ENCODE results near the gene HAO1. TPM values are rescaled to one million over a fixed set of nuclear protein-coding genes. Genes with fewer than 3 reads are reported as not detected.

The HAO1 gene
- total and polyA plus RNA-seq, 2 of the 13 experiments (the other 11 are each of a cell fraction or from before 2014, with no cell fraction given), result 0.03 TPM; not detected in 1

DNA sequence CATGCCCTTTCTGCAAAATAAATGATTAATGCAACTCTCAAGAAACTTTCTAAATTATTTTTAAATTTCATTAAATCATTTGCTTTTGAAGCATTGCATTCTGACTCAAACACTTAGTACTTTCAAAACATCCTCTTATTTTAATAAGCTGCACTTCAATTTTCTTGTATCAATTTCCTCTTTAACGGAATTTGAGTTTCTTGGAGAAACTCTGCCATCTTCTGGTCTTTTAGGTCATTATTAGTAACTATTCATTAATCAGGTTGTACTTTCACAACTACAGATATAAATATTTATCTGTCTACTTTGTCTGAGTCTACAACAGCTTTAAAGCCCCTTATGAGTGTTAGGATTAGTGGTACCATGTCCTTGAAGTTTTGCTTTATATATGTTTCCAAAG, 49.1 kb upstream of the HAO1 start:
- no peaks in the 10 kb centered on the region for H3K27me3 ChIP-seq (ENCODE audit: control insufficient read depth in 1 of 2, insufficient read depth in 2 of 2, low read length in 2 of 2)
- H3K4me3 ChIP-seq (replicated peaks in 1 of 3; ENCODE audit: insufficient read depth in 1 of 3, low read depth in 2 of 3, low read length in 3 of 3), result no peak overlapping the region
- no peak for FAIRE-seq
- in situ Hi-C loops (cut with HindIII; ENCODE audit: extremely low pct_ligation_motif_present, low pct_unique_long_range_greater_than_20kb) (no loop called here), intact Hi-C loops (cut with micrococcal nuclease; ENCODE audit: unreplicated experiment) (loop anchor here (2.0 kb wide), 1 partner anchor 53 kb away; no protein-coding TSS in a partner anchor)
- ChIA-PET POLR2A (interaction anchor here (2.2 kb wide), 1 partner anchor 30 kb away, joined by 5 read pairs; the partner anchor contains the start of gene TMX4), CTCF (ENCODE audit: low intra/inter-chr PET ratio, low total read pairs) (interaction anchor here (1.7 kb wide), 1 partner anchor 53 kb away, joined by 6 read pairs; no protein-coding TSS in a partner anchor)
- no peaks in the 10 kb centered on the region; a peak in 1 of 5 replicates for H3K36me3 ChIP-seq (replicated peaks in 1 of 2; ENCODE audit: control insufficient read depth in 1 of 2, insufficient read depth in 2 of 2, low read length in 2 of 2)
- no peaks in the 10 kb centered on the region for H4K20me1 ChIP-seq (ENCODE audit: insufficient read depth, low read length)
- no peak overlapping the region for H3K4me2 ChIP-seq (ENCODE audit: low read depth, low read length)
- H3K9ac ChIP-seq (ENCODE audit: insufficient read depth, low read depth, low read length), result no peak overlapping the region
- 93% methylated on average over 1 of the region's 1 CpG for WGBS (ENCODE audit: low lambda C conversion rate)
- H3K79me2 ChIP-seq (ENCODE audit: insufficient read depth, low read length), result no peaks in the 10 kb centered on the region
- BruUV-seq (replicated peaks), result no TSS peak
- no peak for DNase-seq (ENCODE audit: low spot score)
- H3K4me1 ChIP-seq (ENCODE audit: insufficient read depth, low read length), result 0 out of 2 replicates have a peak, but pooled peaks cover 1% of the 10 kb centered on the region
- ATAC-seq, result no peak
- H3K27ac ChIP-seq (ENCODE audit: extremely low read length, insufficient read depth, low read length), result no peak overlapping the region
- H3K9me3 ChIP-seq (ENCODE audit: low read length), result no peaks in the 10 kb centered on the region
- TF ChIP-seq, protein P1, sequence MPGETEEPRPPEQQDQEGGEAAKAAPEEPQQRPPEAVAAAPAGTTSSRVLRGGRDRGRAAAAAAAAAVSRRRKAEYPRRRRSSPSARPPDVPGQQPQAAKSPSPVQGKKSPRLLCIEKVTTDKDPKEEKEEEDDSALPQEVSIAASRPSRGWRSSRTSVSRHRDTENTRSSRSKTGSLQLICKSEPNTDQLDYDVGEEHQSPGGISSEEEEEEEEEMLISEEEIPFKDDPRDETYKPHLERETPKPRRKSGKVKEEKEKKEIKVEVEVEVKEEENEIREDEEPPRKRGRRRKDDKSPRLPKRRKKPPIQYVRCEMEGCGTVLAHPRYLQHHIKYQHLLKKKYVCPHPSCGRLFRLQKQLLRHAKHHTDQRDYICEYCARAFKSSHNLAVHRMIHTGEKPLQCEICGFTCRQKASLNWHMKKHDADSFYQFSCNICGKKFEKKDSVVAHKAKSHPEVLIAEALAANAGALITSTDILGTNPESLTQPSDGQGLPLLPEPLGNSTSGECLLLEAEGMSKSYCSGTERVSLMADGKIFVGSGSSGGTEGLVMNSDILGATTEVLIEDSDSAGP (CRISPR knock-in tag; IDR thresholded peaks at IDR 0.05; ENCODE audit: borderline replicate concordance), result no peak
- TF ChIP-seq, protein P2, sequence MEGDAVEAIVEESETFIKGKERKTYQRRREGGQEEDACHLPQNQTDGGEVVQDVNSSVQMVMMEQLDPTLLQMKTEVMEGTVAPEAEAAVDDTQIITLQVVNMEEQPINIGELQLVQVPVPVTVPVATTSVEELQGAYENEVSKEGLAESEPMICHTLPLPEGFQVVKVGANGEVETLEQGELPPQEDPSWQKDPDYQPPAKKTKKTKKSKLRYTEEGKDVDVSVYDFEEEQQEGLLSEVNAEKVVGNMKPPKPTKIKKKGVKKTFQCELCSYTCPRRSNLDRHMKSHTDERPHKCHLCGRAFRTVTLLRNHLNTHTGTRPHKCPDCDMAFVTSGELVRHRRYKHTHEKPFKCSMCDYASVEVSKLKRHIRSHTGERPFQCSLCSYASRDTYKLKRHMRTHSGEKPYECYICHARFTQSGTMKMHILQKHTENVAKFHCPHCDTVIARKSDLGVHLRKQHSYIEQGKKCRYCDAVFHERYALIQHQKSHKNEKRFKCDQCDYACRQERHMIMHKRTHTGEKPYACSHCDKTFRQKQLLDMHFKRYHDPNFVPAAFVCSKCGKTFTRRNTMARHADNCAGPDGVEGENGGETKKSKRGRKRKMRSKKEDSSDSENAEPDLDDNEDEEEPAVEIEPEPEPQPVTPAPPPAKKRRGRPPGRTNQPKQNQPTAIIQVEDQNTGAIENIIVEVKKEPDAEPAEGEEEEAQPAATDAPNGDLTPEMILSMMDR (CRISPR knock-in tag; IDR thresholded peaks at IDR 0.05), result peak; percentile 18; the same call in 1 of the 2 replicates
- TF ChIP-seq STAG1 (CRISPR knock-in tag; IDR thresholded peaks at IDR 0.05), result peak; percentile 13; the same call in 1 of the 2 replicates
- no peak for TF ChIP-seq TCF7 (IDR thresholded peaks at IDR 0.05; ENCODE audit: low read depth)
- H2AFZ ChIP-seq (ENCODE audit: low read length), result no peak overlapping the region

DNA sequence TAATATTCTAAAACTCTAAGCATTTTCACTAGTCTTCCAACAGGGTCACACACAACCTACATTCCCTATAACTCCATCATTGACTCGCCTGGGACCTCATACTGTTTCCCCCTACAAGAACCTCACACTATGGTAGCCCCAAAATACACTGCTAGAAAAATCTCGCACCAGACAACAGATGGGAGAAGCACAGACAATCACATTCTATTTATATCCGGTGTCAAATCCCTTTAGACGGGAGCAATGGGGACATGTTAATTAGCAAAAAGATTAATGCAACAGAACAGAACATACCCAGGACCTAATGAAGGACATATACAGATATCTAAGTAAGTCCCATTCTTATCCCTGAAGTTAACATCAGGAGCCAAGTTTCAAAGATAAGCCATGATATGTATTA, 45.7 kb upstream of the HAO1 start:
- WGBS (ENCODE audit: low lambda C conversion rate), result 96% methylated on average over 4 of the region's 4 CpGs
- CTCF ChIA-PET (ENCODE audit: low intra/inter-chr PET ratio, low total read pairs), result no interaction called here
- no peak overlapping the region for H3K4me3 ChIP-seq (replicated peaks in 1 of 3; ENCODE audit: insufficient read depth in 1 of 3, low read depth in 2 of 3, low read length in 3 of 3)
- H3K36me3 ChIP-seq (replicated peaks in 1 of 2; ENCODE audit: control insufficient read depth in 1 of 2, insufficient read depth in 2 of 2, low read length in 2 of 2), result no peaks in the 10 kb centered on the region; a peak in 2 of 5 replicates
- H3K79me2 ChIP-seq (ENCODE audit: insufficient read depth, low read length), result no peaks in the 10 kb centered on the region
- H3K9ac ChIP-seq (ENCODE audit: insufficient read depth, low read depth, low read length), result no peak overlapping the region
- FAIRE-seq, result no peak
- ATAC-seq, result no peak
- POLR2A ChIA-PET, result no interaction called here
- no peak overlapping the region for H3K4me2 ChIP-seq (ENCODE audit: low read depth, low read length)
- no peaks in the 10 kb centered on the region for H3K27me3 ChIP-seq (ENCODE audit: control insufficient read depth in 1 of 2, insufficient read depth in 2 of 2, low read length in 2 of 2)
- no peak overlapping the region for H3K27ac ChIP-seq (ENCODE audit: extremely low read length, insufficient read depth, low read length)
- BruUV-seq (replicated peaks), result no TSS peak
- H2AFZ ChIP-seq (ENCODE audit: low read length), result no peak overlapping the region
- H3K4me1 ChIP-seq (ENCODE audit: insufficient read depth, low read length), result peaks cover 13% of the 10 kb centered on the region
- in situ Hi-C loops (cut with HindIII; ENCODE audit: extremely low pct_ligation_motif_present, low pct_unique_long_range_greater_than_20kb), result no loop called here
- no peaks in the 10 kb centered on the region for H4K20me1 ChIP-seq (ENCODE audit: insufficient read depth, low read length)
- intact Hi-C loops (cut with micrococcal nuclease; ENCODE audit: unreplicated experiment), result no loop called here
- DNase-seq (ENCODE audit: low spot score), result no peak
- no peaks in the 10 kb centered on the region for H3K9me3 ChIP-seq (ENCODE audit: low read length)
- TF ChIP-seq, protein P3, sequence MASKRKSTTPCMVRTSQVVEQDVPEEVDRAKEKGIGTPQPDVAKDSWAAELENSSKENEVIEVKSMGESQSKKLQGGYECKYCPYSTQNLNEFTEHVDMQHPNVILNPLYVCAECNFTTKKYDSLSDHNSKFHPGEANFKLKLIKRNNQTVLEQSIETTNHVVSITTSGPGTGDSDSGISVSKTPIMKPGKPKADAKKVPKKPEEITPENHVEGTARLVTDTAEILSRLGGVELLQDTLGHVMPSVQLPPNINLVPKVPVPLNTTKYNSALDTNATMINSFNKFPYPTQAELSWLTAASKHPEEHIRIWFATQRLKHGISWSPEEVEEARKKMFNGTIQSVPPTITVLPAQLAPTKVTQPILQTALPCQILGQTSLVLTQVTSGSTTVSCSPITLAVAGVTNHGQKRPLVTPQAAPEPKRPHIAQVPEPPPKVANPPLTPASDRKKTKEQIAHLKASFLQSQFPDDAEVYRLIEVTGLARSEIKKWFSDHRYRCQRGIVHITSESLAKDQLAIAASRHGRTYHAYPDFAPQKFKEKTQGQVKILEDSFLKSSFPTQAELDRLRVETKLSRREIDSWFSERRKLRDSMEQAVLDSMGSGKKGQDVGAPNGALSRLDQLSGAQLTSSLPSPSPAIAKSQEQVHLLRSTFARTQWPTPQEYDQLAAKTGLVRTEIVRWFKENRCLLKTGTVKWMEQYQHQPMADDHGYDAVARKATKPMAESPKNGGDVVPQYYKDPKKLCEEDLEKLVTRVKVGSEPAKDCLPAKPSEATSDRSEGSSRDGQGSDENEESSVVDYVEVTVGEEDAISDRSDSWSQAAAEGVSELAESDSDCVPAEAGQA (IDR thresholded peaks at IDR 0.05; ENCODE audit: low read depth), result no peak
- TF ChIP-seq, protein P3 (CRISPR knock-in tag; IDR thresholded peaks at IDR 0.05; ENCODE audit: borderline replicate concordance), result no peak
- TF ChIP-seq ZNF296 (CRISPR knock-in tag; conservative IDR thresholded peaks at IDR 0.05), result no peak
